ENCODE data around the gene TEX12. TPM values are rescaled to one million over a fixed set of nuclear protein-coding genes. Genes with fewer than 3 reads are reported as not detected.

TEX12 gene
- total and polyA plus RNA-seq, 9 of the 15 experiments (the other 6 are each of a cell fraction or from before 2014, with no cell fraction given), result 0.10 to 2.3 (median 0.67) TPM; not detected in 1

DNA sequence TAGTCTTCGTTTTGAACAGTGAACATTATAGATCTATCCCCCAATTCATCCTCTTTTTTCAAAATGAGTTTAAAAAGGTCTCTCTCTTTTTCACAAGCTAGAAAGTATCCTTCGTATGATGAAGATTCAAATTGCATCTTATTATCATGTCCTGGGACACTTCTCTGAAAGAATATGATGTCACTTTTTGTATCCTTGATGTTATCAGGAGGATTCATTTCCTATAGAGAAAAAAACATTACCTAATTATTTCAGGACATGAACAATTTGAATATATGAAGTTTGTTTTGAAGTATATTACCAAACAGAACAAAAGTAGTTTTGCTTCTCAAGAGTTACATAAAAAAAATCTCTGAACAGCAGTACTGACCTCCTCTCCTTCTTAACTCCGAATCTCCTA lies 23.6 kb upstream of the TEX12 start:
- WGBS (ENCODE audit: insufficient coverage, low coverage, missing lambda C conversion rate), result 16% methylated on average over 3 of the region's 3 CpGs
- in situ Hi-C loops (cut with MboI), result no loop called here
- ATAC-seq (no peak), FAIRE-seq (no peak), DNase-seq (ENCODE audit: extremely low read depth in 1 of 4, low spot score in 3 of 4) (no peak)
- Histone ChIP-seq H3K4me3 (no peak overlapping the region), H3K9me1 (ENCODE audit: control insufficient read depth, insufficient read depth, low read length) (no peaks in the 10 kb centered on the region), H4K20me1 (replicated peaks; ENCODE audit: control insufficient read depth, insufficient read depth, low read length) (no peaks in the 10 kb centered on the region), H3K4me2 (ENCODE audit: insufficient read depth, low read length) (no peak overlapping the region), H3K4me1 (replicated peaks in 1 of 2; ENCODE audit: control insufficient read depth in 2 of 2, insufficient read depth in 2 of 2, low read length in 2 of 2) (no peaks in the 10 kb centered on the region), H3K27ac (ENCODE audit: extremely low read depth, low read depth, low read length) (no peak overlapping the region), H3K79me2 (ENCODE audit: control insufficient read depth, insufficient read depth, low read length) (no peaks in the 10 kb centered on the region), H3K9ac (ENCODE audit: insufficient read depth in 1 of 2, low read depth in 2 of 2, low read length in 2 of 2) (no peak overlapping the region), H3K9me3 (replicated peaks; ENCODE audit: control insufficient read depth, insufficient read depth, low read depth, low read length) (no peaks in the 10 kb centered on the region; the same call in 1 of the 2 replicates), H2AFZ (ENCODE audit: low read depth, low read length) (no peak overlapping the region), H3K36me3 (ENCODE audit: control insufficient read depth, insufficient read depth, low read length) (no peaks in the 10 kb centered on the region), H3K27me3 (ENCODE audit: control insufficient read depth in 2 of 2, insufficient read depth in 2 of 2, low read length in 2 of 2) (no peaks in the 10 kb centered on the region)
- intact Hi-C loops (cut with micrococcal nuclease), result no loop called here
- no TSS peak for BruUV-seq (replicated peaks)
- ChIA-PET CTCF (ENCODE audit: low intra/inter-chr PET ratio) (no interaction called here), POLR2A (no interaction called here)
- TF ChIP-seq MTA2 (IDR thresholded peaks at IDR 0.05; ENCODE audit: low read depth) (no peak), PRDM10 (IDR thresholded peaks at IDR 0.05; ENCODE audit: partially characterized antibody) (no peak), ZNF57 (CRISPR knock-in tag; IDR thresholded peaks at IDR 0.05) (no peak), ZNF354B (CRISPR knock-in tag; IDR thresholded peaks at IDR 0.05) (no peak), ZNF695 (CRISPR knock-in tag; IDR thresholded peaks at IDR 0.05) (no peak), TRIM28 (IDR thresholded peaks at IDR 0.05) (no peak), MECOM (CRISPR knock-in tag; IDR thresholded peaks at IDR 0.05) (no peak), ZEB2 (IDR thresholded peaks at IDR 0.05) (no peak), BRCA1 (IDR thresholded peaks at IDR 0.05) (no peak), BRCA1 (CRISPR knock-in tag; IDR thresholded peaks at IDR 0.05) (no peak), ZBTB7A (IDR thresholded peaks at IDR 0.05; ENCODE audit: borderline replicate concordance, control insufficient read depth, low read depth, low read length) (no peak), NR2C1 (IDR thresholded peaks at IDR 0.05) (no peak), NR2C1 (tag; IDR thresholded peaks at IDR 0.05) (no peak)
- TF ChIP-seq, protein P1, sequence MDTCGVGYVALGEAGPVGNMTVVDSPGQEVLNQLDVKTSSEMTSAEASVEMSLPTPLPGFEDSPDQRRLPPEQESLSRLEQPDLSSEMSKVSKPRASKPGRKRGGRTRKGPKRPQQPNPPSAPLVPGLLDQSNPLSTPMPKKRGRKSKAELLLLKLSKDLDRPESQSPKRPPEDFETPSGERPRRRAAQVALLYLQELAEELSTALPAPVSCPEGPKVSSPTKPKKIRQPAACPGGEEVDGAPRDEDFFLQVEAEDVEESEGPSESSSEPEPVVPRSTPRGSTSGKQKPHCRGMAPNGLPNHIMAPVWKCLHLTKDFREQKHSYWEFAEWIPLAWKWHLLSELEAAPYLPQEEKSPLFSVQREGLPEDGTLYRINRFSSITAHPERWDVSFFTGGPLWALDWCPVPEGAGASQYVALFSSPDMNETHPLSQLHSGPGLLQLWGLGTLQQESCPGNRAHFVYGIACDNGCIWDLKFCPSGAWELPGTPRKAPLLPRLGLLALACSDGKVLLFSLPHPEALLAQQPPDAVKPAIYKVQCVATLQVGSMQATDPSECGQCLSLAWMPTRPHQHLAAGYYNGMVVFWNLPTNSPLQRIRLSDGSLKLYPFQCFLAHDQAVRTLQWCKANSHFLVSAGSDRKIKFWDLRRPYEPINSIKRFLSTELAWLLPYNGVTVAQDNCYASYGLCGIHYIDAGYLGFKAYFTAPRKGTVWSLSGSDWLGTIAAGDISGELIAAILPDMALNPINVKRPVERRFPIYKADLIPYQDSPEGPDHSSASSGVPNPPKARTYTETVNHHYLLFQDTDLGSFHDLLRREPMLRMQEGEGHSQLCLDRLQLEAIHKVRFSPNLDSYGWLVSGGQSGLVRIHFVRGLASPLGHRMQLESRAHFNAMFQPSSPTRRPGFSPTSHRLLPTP (IDR thresholded peaks at IDR 0.05; ENCODE audit: borderline replicate concordance, extremely low read depth, insufficient read length), result no peak
- TF ChIP-seq, protein P2, sequence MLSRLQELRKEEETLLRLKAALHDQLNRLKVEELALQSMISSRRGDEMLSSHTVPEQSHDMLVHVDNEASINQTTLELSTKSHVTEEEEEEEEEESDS (CRISPR knock-in tag; IDR thresholded peaks at IDR 0.05), result no peak
- TF ChIP-seq, protein P3, sequence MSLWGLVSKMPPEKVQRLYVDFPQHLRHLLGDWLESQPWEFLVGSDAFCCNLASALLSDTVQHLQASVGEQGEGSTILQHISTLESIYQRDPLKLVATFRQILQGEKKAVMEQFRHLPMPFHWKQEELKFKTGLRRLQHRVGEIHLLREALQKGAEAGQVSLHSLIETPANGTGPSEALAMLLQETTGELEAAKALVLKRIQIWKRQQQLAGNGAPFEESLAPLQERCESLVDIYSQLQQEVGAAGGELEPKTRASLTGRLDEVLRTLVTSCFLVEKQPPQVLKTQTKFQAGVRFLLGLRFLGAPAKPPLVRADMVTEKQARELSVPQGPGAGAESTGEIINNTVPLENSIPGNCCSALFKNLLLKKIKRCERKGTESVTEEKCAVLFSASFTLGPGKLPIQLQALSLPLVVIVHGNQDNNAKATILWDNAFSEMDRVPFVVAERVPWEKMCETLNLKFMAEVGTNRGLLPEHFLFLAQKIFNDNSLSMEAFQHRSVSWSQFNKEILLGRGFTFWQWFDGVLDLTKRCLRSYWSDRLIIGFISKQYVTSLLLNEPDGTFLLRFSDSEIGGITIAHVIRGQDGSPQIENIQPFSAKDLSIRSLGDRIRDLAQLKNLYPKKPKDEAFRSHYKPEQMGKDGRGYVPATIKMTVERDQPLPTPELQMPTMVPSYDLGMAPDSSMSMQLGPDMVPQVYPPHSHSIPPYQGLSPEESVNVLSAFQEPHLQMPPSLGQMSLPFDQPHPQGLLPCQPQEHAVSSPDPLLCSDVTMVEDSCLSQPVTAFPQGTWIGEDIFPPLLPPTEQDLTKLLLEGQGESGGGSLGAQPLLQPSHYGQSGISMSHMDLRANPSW (CRISPR knock-in tag; IDR thresholded peaks at IDR 0.05), result no peak

Data from K562 (cell line).